WTC11 (cell line): ENCODE results near the gene NFE2L3. TPM values are rescaled to one million over a fixed set of nuclear protein-coding genes. Genes with fewer than 3 reads are reported as not detected.
"Not testable (repeated sequence)": the region's sequence is repeated elsewhere in the genome, so short reads cannot be mapped to it uniquely, and the experiment has no call there.

ENCODE experiments used
- ATAC-seq: fragments of 200-7000 bp; cut with Tn5 transposase; 2 replicates; pipeline ENCODE4 v1.10.0; 2021; ENCODE audit warnings: mild to moderate bottlenecking, moderate library complexity
- CTCF ChIA-PET: fragments of 300-600 bp; sonication (Branson Sonifier 250); formaldehyde crosslinking; loops from one replicate; lab custom pipeline; 2021; ENCODE audit warnings: antibody characterized with exemption; lab: Charles Lee
- POLR2A ChIA-PET: fragments of 350-600 bp; sonication (Branson Sonifier 250); formaldehyde crosslinking; loops from one replicate; lab custom pipeline; 2021; ENCODE audit warnings: antibody characterized with exemption; lab: Charles Lee
- DNase-seq: peaks from one replicate; pipeline ENCODE4 v3.0.0; 2021; ENCODE audit warnings: low spot score
- H3K27ac Mint-ChIP-seq: 2 replicates; pipeline ENCODE4 v1.8.0; 2021; ENCODE audit warnings: mixed read lengths
- H3K27me3 Mint-ChIP-seq: 2 replicates; pipeline ENCODE4 v1.8.0; 2021; ENCODE audit warnings: low read depth, mild to moderate bottlenecking, moderate library complexity, mixed read lengths
- H3K36me3 Mint-ChIP-seq: 2 replicates; pipeline ENCODE4 v1.8.0; 2021; ENCODE audit warnings: mixed read lengths
- H3K4me1 Mint-ChIP-seq: 2 replicates; pipeline ENCODE4 v1.8.0; 2022; ENCODE audit warnings: mixed read lengths
- H3K4me3 Mint-ChIP-seq: 2 replicates; pipeline ENCODE4 v1.8.0; 2021; ENCODE audit warnings: mild to moderate bottlenecking, moderate library complexity, mixed read lengths
- H3K9me3 Mint-ChIP-seq: 2 replicates; pipeline ENCODE4 v1.8.0; 2021; ENCODE audit warnings: mixed read lengths
- CBFB ChIP-seq: sonication (generic); formaldehyde crosslinking; IDR thresholded peaks from 2 replicates; pipeline ENCODE4 v1.8.1; 2022; ENCODE audit warnings: mild to moderate bottlenecking, low read depth, missing genetic modification reagents
- CDX4 ChIP-seq: fragments of 250-450 bp; sonication (Bioruptor Pico); IDR thresholded peaks from 2 replicates; pipeline ENCODE4 v1.9.0; 2021; ENCODE audit warnings: moderate library complexity, mild to moderate bottlenecking, inconsistent platforms, borderline replicate concordance
- E2F4 ChIP-seq: sonication (generic); formaldehyde crosslinking; IDR thresholded peaks from 2 replicates; pipeline ENCODE4 v1.8.1; 2022; ENCODE audit warnings: low read depth, mild to moderate bottlenecking, moderate library complexity, missing genetic modification reagents, borderline replicate concordance
- E2F5 ChIP-seq: sonication (generic); formaldehyde crosslinking; IDR thresholded peaks from 2 replicates; pipeline ENCODE4 v1.8.1; 2022; ENCODE audit warnings: mild to moderate bottlenecking, moderate library complexity, missing genetic modification reagents
- FOXP1 ChIP-seq: sonication (generic); formaldehyde crosslinking; IDR thresholded peaks from 2 replicates; pipeline ENCODE4 v1.8.0; 2022; ENCODE audit warnings: missing genetic modification reagents, mild to moderate bottlenecking, moderate library complexity, borderline replicate concordance
- GABPB1 ChIP-seq: sonication (generic); formaldehyde crosslinking; IDR thresholded peaks from 2 replicates; pipeline ENCODE4 v1.8.1; 2023; ENCODE audit warnings: mild to moderate bottlenecking, missing genetic modification reagents
- JAZF1 ChIP-seq: fragments of 250-450 bp; sonication (Bioruptor Pico); IDR thresholded peaks from 2 replicates; pipeline ENCODE4 v1.9.0; 2021; ENCODE audit warnings: moderate library complexity, mild to moderate bottlenecking, inconsistent platforms
- JUN ChIP-seq: sonication (generic); formaldehyde crosslinking; IDR thresholded peaks from 2 replicates; pipeline ENCODE4 v1.8.0; 2023; ENCODE audit warnings: mild to moderate bottlenecking, missing genetic modification reagents
- NFYB ChIP-seq: sonication (generic); formaldehyde crosslinking; conservative IDR thresholded peaks from 2 replicates; pipeline ENCODE4 v1.8.0; 2022; ENCODE audit warnings: low read depth, missing genetic modification reagents
- NR1H2 ChIP-seq: sonication (generic); formaldehyde crosslinking; IDR thresholded peaks from 2 replicates; pipeline ENCODE4 v1.9.0; 2021; ENCODE audit warnings: mild to moderate bottlenecking, moderate library complexity, missing genetic modification reagents
- NR2C2 ChIP-seq: sonication (generic); formaldehyde crosslinking; IDR thresholded peaks from 2 replicates; pipeline ENCODE4 v1.8.0; 2022; ENCODE audit warnings: mild to moderate bottlenecking, missing genetic modification reagents
- TCF7 ChIP-seq: sonication (generic); formaldehyde crosslinking; IDR thresholded peaks from 2 replicates; pipeline ENCODE4 v1.8.0; 2022; ENCODE audit warnings: mild to moderate bottlenecking, low read depth, missing genetic modification reagents, moderate library complexity
- TP53 ChIP-seq: sonication (generic); formaldehyde crosslinking; IDR thresholded peaks from 2 replicates; pipeline ENCODE4 v1.8.1; 2023; ENCODE audit warnings: mild to moderate bottlenecking, missing genetic modification reagents
- USF1 ChIP-seq: sonication (generic); formaldehyde crosslinking; IDR thresholded peaks from 2 replicates; pipeline ENCODE4 v1.8.0; 2022; ENCODE audit warnings: mild to moderate bottlenecking, missing genetic modification reagents
- USF2 ChIP-seq: sonication (generic); formaldehyde crosslinking; IDR thresholded peaks from 2 replicates; pipeline ENCODE4 v1.8.1; 2023; ENCODE audit warnings: mild to moderate bottlenecking, missing genetic modification reagents, moderate library complexity
- ZNF263 ChIP-seq: sonication (generic); formaldehyde crosslinking; IDR thresholded peaks from 2 replicates; pipeline ENCODE4 v1.8.1; 2022; ENCODE audit warnings: low read depth, mild to moderate bottlenecking, moderate library complexity, missing genetic modification reagents
- ZNF281 ChIP-seq: sonication (generic); formaldehyde crosslinking; IDR thresholded peaks from 2 replicates; pipeline ENCODE4 v1.8.0; 2023; ENCODE audit warnings: mild to moderate bottlenecking, missing genetic modification reagents
- total RNA-seq: library from RNA; stranded (reverse); gene quantifications from 3 replicates; pipeline ENCODE4 v1.2.3, GENCODE V29; 2021

NFE2L3 gene
- total RNA-seq, 1 experiment from 2014 or later: 66.8 TPM

- POLR2A ChIA-PET, DNase-seq, H3K4me3 Mint-ChIP-seq, H3K27ac Mint-ChIP-seq, CTCF ChIA-PET, H3K27me3 Mint-ChIP-seq, ATAC-seq: not testable (repeated sequence)
- Mint-ChIP-seq H3K4me1 (peaks cover 16% of the 10 kb centered on the region), H3K36me3 (peaks cover 75% of the 10 kb centered on the region), H3K9me3 (peaks cover 21% of the 10 kb centered on the region)
Measured at GRCh38 chr7:26176696-26177095, 24.7 kb downstream of the NFE2L3 start.

GRCh38 chr7:26177269-26177668 lies 25.3 kb downstream of the NFE2L3 start:
- H3K27ac Mint-ChIP-seq, H3K4me3 Mint-ChIP-seq, H3K27me3 Mint-ChIP-seq, DNase-seq, POLR2A ChIA-PET, ATAC-seq, CTCF ChIA-PET: not testable (repeated sequence)
- H3K4me1 Mint-ChIP-seq: peaks cover 17% of the 10 kb centered on the region
- H3K36me3 Mint-ChIP-seq: peaks cover 73% of the 10 kb centered on the region
- H3K9me3 Mint-ChIP-seq: peaks cover 21% of the 10 kb centered on the region

- no peak overlapping the region for H3K4me3 Mint-ChIP-seq
- ChIA-PET CTCF (no interaction called here), POLR2A (interaction anchor here (1.3 kb wide), 1 partner anchor 13 kb away, joined by 3 read pairs; no protein-coding TSS in a partner anchor)
- H3K36me3 Mint-ChIP-seq: peaks cover 69% of the 10 kb centered on the region
- H3K27me3 Mint-ChIP-seq: no peaks in the 10 kb centered on the region; the same call in 1 of the 2 replicates
- DNase-seq (no peak), ATAC-seq (no peak)
- H3K27ac Mint-ChIP-seq: no peak overlapping the region; the same call in 1 of the 2 replicates
- TF ChIP-seq GABPB1 (CRISPR knock-in tag) (no peak), ZNF263 (CRISPR knock-in tag) (no peak), NR2C2 (CRISPR knock-in tag) (no peak), ZNF281 (CRISPR knock-in tag) (no peak), NR1H2 (CRISPR knock-in tag) (no peak), USF2 (CRISPR knock-in tag) (no peak), USF1 (CRISPR knock-in tag) (no peak), E2F5 (CRISPR knock-in tag) (no peak), JAZF1 (CRISPR knock-in tag) (no peak), CDX4 (no peak), E2F4 (CRISPR knock-in tag) (no peak), TP53 (CRISPR knock-in tag) (no peak), NFYB (CRISPR knock-in tag) (no peak), CBFB (CRISPR knock-in tag) (no peak), JUN (CRISPR knock-in tag) (no peak), TCF7 (CRISPR knock-in tag) (no peak), FOXP1 (no peak)
- peaks cover 17% of the 10 kb centered on the region for H3K4me1 Mint-ChIP-seq
- H3K9me3 Mint-ChIP-seq: peaks cover 21% of the 10 kb centered on the region
Measured at GRCh38 chr7:26178272-26178960, 26.4 kb downstream of the NFE2L3 start.
